Cerebellar nuclear complex (tissue), 1 donor: ENCODE results near the gene BCL2L11.
"Not testable (repeated sequence)": the region's sequence is repeated elsewhere in the genome, so short reads cannot be mapped to it uniquely, and the experiment has no call there.

Experiments used
- DNase-seq, 2 experiments: peaks; one replicate each; lab custom pipeline; 2025; lab: John Stamatoyannopoulos, UW

BCL2L11 gene

GRCh38 chr2:111120253-111121027, at the start of gene BCL2L11:
TSS of gene BCL2L11 (plus strand) at chr2:111120914. CDS start at chr2:111123746, 2,832 bp downstream.
- no peak for DNase-seq

- no peak for DNase-seq
Observed at GRCh38 chr2:111071600-111072171, 49.0 kb upstream of the BCL2L11 start.

- no peak for DNase-seq
Observed at GRCh38 chr2:111072220-111072871, 48.4 kb upstream of the BCL2L11 start.

GRCh38 chr2:111082659-111083058, 38.1 kb upstream of the BCL2L11 start:
- not testable (repeated sequence) for DNase-seq

- DNase-seq, result no peak
Observed at GRCh38 chr2:111091811-111092211, 28.9 kb upstream of the BCL2L11 start.

GRCh38 chr2:111094691-111095090, 26.0 kb upstream of the BCL2L11 start:
- no peak for DNase-seq

- DNase-seq, result no peak
Observed at GRCh38 chr2:111095434-111095833, 25.3 kb upstream of the BCL2L11 start.

- no peak for DNase-seq
Observed at GRCh38 chr2:111099402-111099801, 21.3 kb upstream of the BCL2L11 start.

GRCh38 chr2:111100087-111100764, 20.5 kb upstream of the BCL2L11 start:
- no peak for DNase-seq

GRCh38 chr2:111100765-111101162, 19.9 kb upstream of the BCL2L11 start:
- no peak for DNase-seq

- DNase-seq, result no peak
Observed at GRCh38 chr2:111101592-111101991, 19.1 kb upstream of the BCL2L11 start.

GRCh38 chr2:111102216-111102615, 18.5 kb upstream of the BCL2L11 start:
- DNase-seq, result no peak

- no peak for DNase-seq
Observed at GRCh38 chr2:111105926-111106325, 14.8 kb upstream of the BCL2L11 start.

- no peak for DNase-seq
Observed at GRCh38 chr2:111106706-111107105, 14.0 kb upstream of the BCL2L11 start.

- DNase-seq, result no peak
Observed at GRCh38 chr2:111108745-111109271, 11.9 kb upstream of the BCL2L11 start.

GRCh38 chr2:111111101-111111755, 9.5 kb upstream of the BCL2L11 start:
- no peak for DNase-seq

GRCh38 chr2:111113838-111114237, 6.9 kb upstream of the BCL2L11 start:
- DNase-seq, result no peak

GRCh38 chr2:111116011-111116746, 4.5 kb upstream of the BCL2L11 start:
- DNase-seq, result no peak

GRCh38 chr2:111116843-111117597, 3.7 kb upstream of the BCL2L11 start:
- DNase-seq, result no peak
